GM12873 (cell line): ENCODE results near the gene SCRN2.

Experiments used
- CTCF ChIP-seq: IDR thresholded peaks from 2 replicates; pipeline ENCODE4 v1.5.1; 2012; ENCODE audit warnings: low read depth, mild to moderate bottlenecking, moderate library complexity, low read length, control low read depth; ENCODE audit not compliant: insufficient read depth; ENCODE audit errors: missing control alignments

The SCRN2 gene

GRCh38 chr17:47816111-47816735 lies 24.9 kb downstream of the SCRN2 start:
- no peak for TF ChIP-seq CTCF

GRCh38 chr17:47815106-47815918 lies 25.8 kb downstream of the SCRN2 start:
- TF ChIP-seq CTCF = no peak

GRCh38 chr17:47813512-47814031 lies 27.5 kb downstream of the SCRN2 start:
- no peak for TF ChIP-seq CTCF

- TF ChIP-seq CTCF = no peak
Observed at GRCh38 chr17:47813077-47813476, 28.0 kb downstream of the SCRN2 start.

GRCh38 chr17:47812146-47812920 lies 28.7 kb downstream of the SCRN2 start:
- no peak for TF ChIP-seq CTCF

GRCh38 chr17:47811709-47812108 lies 29.4 kb downstream of the SCRN2 start:
- TF ChIP-seq CTCF = no peak
